GM12875 (cell line): ENCODE results near the gene PTPRM.

Experiments
- H3K4me3 ChIP-seq: one replicate; pipeline ENCODE4 v1.5.1; 2011; ENCODE audit warnings: low read depth, low read length, control low read depth
- CTCF ChIP-seq: IDR thresholded peaks from 2 replicates; pipeline ENCODE4 v1.5.1; 2011; ENCODE audit warnings: low read depth, mild to moderate bottlenecking, control low read depth, inconsistent platforms, low read length, moderate library complexity, borderline replicate concordance; ENCODE audit not compliant: insufficient read depth

Gene PTPRM

DNA sequence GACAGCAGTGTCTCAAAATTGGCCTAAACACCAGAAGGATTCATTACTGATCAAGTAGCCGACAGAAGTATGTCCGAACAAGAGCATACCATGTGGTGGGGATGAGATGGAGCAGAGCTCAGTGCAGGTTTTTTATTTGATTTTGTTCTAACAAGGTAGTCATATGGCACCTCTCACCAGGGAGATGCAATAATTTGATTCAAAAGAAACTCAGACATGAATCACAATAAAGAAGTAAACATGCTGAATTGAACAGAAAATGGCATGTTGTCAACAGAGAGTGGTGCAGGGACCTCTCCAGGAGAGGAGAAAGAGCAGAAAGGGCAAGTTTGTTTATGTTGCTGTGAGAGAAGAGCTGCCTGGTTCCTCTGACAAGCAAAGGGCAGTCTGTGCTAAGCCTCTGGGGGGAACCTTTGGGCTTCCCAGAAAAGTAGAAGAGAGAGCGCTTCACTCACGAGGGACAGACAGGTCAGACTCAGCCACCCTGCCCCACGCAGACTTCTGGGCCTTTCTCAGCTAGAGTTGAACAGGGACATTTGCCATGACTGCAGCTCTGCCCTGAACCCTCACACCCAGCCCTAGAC, 690.8 kb downstream of the PTPRM start:
- H3K4me3 ChIP-seq, result no peak overlapping the region
- TF ChIP-seq CTCF, result no peak

DNA sequence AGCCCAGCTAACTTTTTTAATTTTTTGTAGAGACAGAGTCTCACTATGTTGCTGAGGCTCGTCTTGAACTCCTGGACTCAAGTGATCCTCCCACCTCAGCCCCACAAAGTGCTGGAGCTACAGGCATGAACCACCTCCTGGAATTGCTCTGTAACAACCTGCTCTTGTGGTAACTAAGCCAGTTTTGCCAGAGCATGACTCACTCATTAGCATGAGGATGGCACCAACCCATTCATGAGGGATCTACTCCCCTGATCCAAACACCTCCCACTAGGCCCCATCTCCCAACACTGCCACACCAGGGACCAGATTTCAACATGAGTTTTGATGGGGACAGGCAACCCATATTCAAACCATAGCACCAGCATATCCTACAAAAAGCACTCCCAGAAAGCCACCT, 693.2 kb downstream of the PTPRM start:
- H3K4me3 ChIP-seq, result no peak overlapping the region
- TF ChIP-seq CTCF, result no peak

- no peak overlapping the region for H3K4me3 ChIP-seq
- TF ChIP-seq CTCF, result no peak
These were observed 693.7 kb downstream of the PTPRM start for GRCh38 chr18:8260827-8261226.

GRCh38 chr18:8261651-8262091, 694.6 kb downstream of the PTPRM start:
- H3K4me3 ChIP-seq, result no peak overlapping the region

DNA sequence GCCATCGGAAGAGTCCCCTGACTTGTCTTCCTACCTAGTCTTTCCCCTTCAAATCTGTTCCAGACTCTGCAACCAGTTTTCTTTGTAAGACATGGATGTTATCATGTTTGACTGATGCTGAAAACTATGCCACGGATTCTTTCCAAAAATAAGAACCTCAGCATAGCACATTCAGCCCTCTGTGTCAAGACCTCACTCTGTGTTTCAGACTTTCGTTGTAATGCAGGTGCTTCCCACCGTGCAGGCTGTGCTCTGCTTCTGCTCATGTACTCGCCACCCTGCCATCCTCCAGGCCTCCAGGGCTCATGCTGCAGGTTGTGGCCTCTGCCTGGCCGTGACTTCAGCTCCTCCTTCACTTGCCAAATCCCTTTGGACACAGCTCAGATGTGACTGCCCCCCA, 695.1 kb downstream of the PTPRM start:
- no peak for TF ChIP-seq CTCF
- H3K4me3 ChIP-seq, result no peak overlapping the region

More at GRCh38 chr18:8261651-8262091, 694.6 kb downstream of the PTPRM start:
- TF ChIP-seq CTCF, result no peak

DNA sequence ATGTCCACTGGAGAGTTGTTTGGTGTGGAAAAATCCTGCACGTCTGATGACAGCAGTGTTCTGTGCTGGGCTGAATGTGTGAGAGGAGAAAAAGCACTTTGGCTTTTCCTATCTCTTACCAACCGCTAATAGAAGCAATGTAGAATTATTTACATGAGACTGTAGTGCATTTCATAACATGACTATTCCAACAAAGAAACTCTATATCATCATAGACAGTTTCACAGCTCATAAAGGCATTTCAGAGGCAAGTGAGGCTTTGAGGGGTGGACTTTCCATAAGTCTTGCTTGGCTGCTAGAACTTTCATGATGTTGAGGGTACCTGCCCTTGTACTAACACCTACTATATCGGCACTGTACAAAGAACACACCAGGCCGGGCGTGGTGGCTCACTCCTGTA, 697.0 kb downstream of the PTPRM start:
- no peak for TF ChIP-seq CTCF
- H3K4me3 ChIP-seq, result no peak overlapping the region

DNA sequence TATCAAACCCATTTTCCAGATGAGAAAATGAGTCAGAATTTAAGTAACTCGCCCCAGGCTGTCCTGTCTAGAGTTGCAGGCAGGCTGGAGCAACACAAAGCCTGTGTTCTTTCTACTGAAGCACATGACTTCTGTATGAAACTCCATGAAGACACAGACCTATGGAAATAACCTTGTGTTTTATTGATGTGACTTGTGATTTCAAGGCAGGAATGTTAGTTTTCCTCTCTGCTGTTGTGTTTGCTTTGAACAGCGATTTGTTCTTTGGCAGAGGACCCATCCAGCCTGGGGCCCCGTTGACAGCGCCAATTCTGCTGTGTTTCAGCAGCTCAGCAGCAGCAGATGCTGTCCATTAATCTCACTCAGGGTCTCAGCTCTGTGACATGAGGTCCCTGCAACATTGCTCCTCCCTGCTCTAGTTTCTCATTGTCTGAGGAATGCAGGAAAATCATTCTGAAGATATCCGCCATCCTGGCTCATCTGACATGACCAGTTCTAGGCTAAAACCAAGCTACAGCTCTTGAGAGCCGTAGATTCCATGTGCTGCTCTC, 697.8 kb downstream of the PTPRM start:
- TF ChIP-seq CTCF, result no peak
- no peak overlapping the region for H3K4me3 ChIP-seq
